Cerebellar nuclear complex (tissue), 1 donor: ENCODE measurements around the gene SEZ6L2.
A peak's percentile ranks its signal among the peaks of the same experiment; 100 is the strongest.
"Not testable (repeated sequence)": the region's sequence is repeated elsewhere in the genome, so short reads cannot be mapped to it uniquely, and the experiment has no call there.

Source experiments
- DNase-seq, 2 experiments: peaks; one replicate each; lab custom pipeline; 2025; lab: John Stamatoyannopoulos, UW

Gene SEZ6L2

GRCh38 chr16:29899516-29900101 is at the start of gene SEZ6L2:
Gene SEZ6L2, minus strand, starts transcription at chr16:29899550. Its CDS starts 531 bp downstream, at chr16:29899019.
- DNase-seq: peak in 1 of 2 experiments; percentile 94

GRCh38 chr16:29947897-29948296 is 48.5 kb upstream of the SEZ6L2 start:
- no peak for DNase-seq

- DNase-seq: no peak
Observed at GRCh38 chr16:29943846-29944799, 44.8 kb upstream of the SEZ6L2 start.

- no peak for DNase-seq
Observed at GRCh38 chr16:29940656-29941055, 41.3 kb upstream of the SEZ6L2 start.

- not testable (repeated sequence) for DNase-seq
Observed at GRCh38 chr16:29931750-29932149, 32.4 kb upstream of the SEZ6L2 start.

- DNase-seq: no peak
Observed at GRCh38 chr16:29927070-29927905, 27.9 kb upstream of the SEZ6L2 start.

- DNase-seq: peak in 1 of 2 experiments; percentile 7
Observed at GRCh38 chr16:29926711-29927052, 27.3 kb upstream of the SEZ6L2 start.

GRCh38 chr16:29925781-29926710 is 26.7 kb upstream of the SEZ6L2 start, which contains the start of gene KCTD13:
Gene KCTD13, minus strand, starts transcription at chr16:29926226. Its CDS starts 193 bp downstream, at chr16:29926033.
- peak in 1 of 2 experiments; percentile 61 for DNase-seq

- no peak for DNase-seq
Observed at GRCh38 chr16:29925105-29925756, 25.9 kb upstream of the SEZ6L2 start.

- no peak for DNase-seq
Observed at GRCh38 chr16:29922986-29923501, 23.7 kb upstream of the SEZ6L2 start.

GRCh38 chr16:29922326-29922725 is 23.0 kb upstream of the SEZ6L2 start:
- no peak for DNase-seq

GRCh38 chr16:29921034-29921385 is 21.7 kb upstream of the SEZ6L2 start:
- no peak for DNase-seq

GRCh38 chr16:29920288-29921033 is 21.1 kb upstream of the SEZ6L2 start:
- DNase-seq: no peak

- DNase-seq: no peak
Observed at GRCh38 chr16:29916979-29917378, 17.6 kb upstream of the SEZ6L2 start.

GRCh38 chr16:29915590-29916247 is 16.4 kb upstream of the SEZ6L2 start:
- no peak for DNase-seq

- no peak for DNase-seq
Observed at GRCh38 chr16:29913514-29913913, 14.2 kb upstream of the SEZ6L2 start.

GRCh38 chr16:29912087-29912486 is 12.7 kb upstream of the SEZ6L2 start:
- DNase-seq: no peak

GRCh38 chr16:29911676-29912010 is 12.3 kb upstream of the SEZ6L2 start:
- DNase-seq: no peak
